Mesenchymal stem cell (in vitro differentiated cells and primary cell): ENCODE data around the gene PAX2.
A peak's percentile ranks its signal among the peaks of the same experiment; 100 is the strongest.

Source experiments
- DNase-seq: peaks from one replicate; pipeline ENCODE4 v3.0.0-alpha.2; 2013
- H2AFZ ChIP-seq: one replicate; pipeline ENCODE4 v1.6.1; 2013; ENCODE audit warnings: low read depth, mild to moderate bottlenecking, control low read depth, inconsistent platforms, low read length, moderate library complexity
- H2AK5ac ChIP-seq: 2 replicates; pipeline ENCODE4 v1.6.1; 2013; ENCODE audit warnings: low read length, moderate library complexity, mild to moderate bottlenecking, inconsistent platforms; ENCODE audit not compliant: severe bottlenecking
- H2BK120ac ChIP-seq: one replicate; pipeline ENCODE4 v1.6.1; 2013; ENCODE audit warnings: low read depth, mild to moderate bottlenecking, inconsistent platforms, low read length, moderate library complexity
- H2BK12ac ChIP-seq, 2 experiments: one replicate each; pipeline ENCODE4 v1.6.1; 2013; ENCODE audit warnings: inconsistent platforms in 2 of 2, low read length in 2 of 2, mild to moderate bottlenecking in 2 of 2, moderate library complexity in 2 of 2, control low read depth in 1 of 2
- H2BK15ac ChIP-seq: one replicate; pipeline ENCODE4 v1.6.1; 2013; ENCODE audit warnings: mild to moderate bottlenecking, low read depth, inconsistent platforms; ENCODE audit not compliant: poor library complexity, severe bottlenecking
- H2BK5ac ChIP-seq: 2 replicates; pipeline ENCODE4 v1.6.1; 2013; ENCODE audit warnings: low read depth, mild to moderate bottlenecking, low read length, control low read depth, inconsistent platforms; ENCODE audit not compliant: poor library complexity, severe bottlenecking
- H3K14ac ChIP-seq, 2 experiments: one replicate each; pipeline ENCODE4 v1.6.1; 2013; ENCODE audit warnings: inconsistent platforms in 2 of 2, low read length in 2 of 2, control low read depth in 1 of 2, mild to moderate bottlenecking in 1 of 2, moderate library complexity in 1 of 2
- H3K18ac ChIP-seq, 2 experiments: one replicate each; pipeline ENCODE4 v1.6.1; 2013; ENCODE audit warnings: inconsistent platforms in 2 of 2, low read length in 2 of 2, control low read depth in 1 of 2, low read depth in 1 of 2, mild to moderate bottlenecking in 1 of 2
- H3K23ac ChIP-seq, 2 experiments: one replicate each; pipeline ENCODE4 v1.6.1; 2013; ENCODE audit warnings: inconsistent platforms in 2 of 2, low read length in 2 of 2, mild to moderate bottlenecking in 2 of 2, moderate library complexity in 2 of 2, control low read depth in 1 of 2
- H3K27ac ChIP-seq: 2 replicates; pipeline ENCODE4 v1.5.1; 2013; ENCODE audit warnings: mild to moderate bottlenecking, moderate library complexity, low read length, control low read depth, inconsistent platforms; ENCODE audit not compliant: poor library complexity, severe bottlenecking
- H3K27me3 ChIP-seq, 2 experiments: 2 replicates each; pipeline versions ENCODE4 v1.6.1 to v1.7.0; 2013; ENCODE audit warnings: low read length in 2 of 2, mild to moderate bottlenecking in 2 of 2, moderate library complexity in 2 of 2, control low read depth in 1 of 2, inconsistent platforms in 1 of 2; ENCODE audit not compliant: control insufficient read depth in 1 of 2, insufficient read depth in 1 of 2
- H3K36me3 ChIP-seq, 2 experiments: 2 replicates each; pipeline versions ENCODE4 v1.6.1 to v1.7.0; 2013; ENCODE audit warnings: low read length in 2 of 2, control low read depth in 1 of 2, inconsistent platforms in 1 of 2, low read depth in 1 of 2, mild to moderate bottlenecking in 1 of 2; ENCODE audit not compliant: insufficient read depth in 2 of 2, control insufficient read depth in 1 of 2
- H3K4ac ChIP-seq, 2 experiments: one replicate each; pipeline ENCODE4 v1.6.1; 2013; ENCODE audit warnings: inconsistent platforms in 2 of 2, low read length in 2 of 2, mild to moderate bottlenecking in 2 of 2, moderate library complexity in 2 of 2, control low read depth in 1 of 2, low read depth in 1 of 2
- H3K4me1 ChIP-seq: 2 replicates; pipeline ENCODE4 v1.6.1; 2013; ENCODE audit warnings: low read depth, low read length, control low read depth; ENCODE audit not compliant: control insufficient read depth, insufficient read depth
- H3K4me2 ChIP-seq: 2 replicates; pipeline ENCODE4 v1.6.1; 2013; ENCODE audit warnings: low read length, mild to moderate bottlenecking, inconsistent platforms; ENCODE audit not compliant: poor library complexity, severe bottlenecking
- H3K4me3 ChIP-seq, 2 experiments: 2 replicates each; pipeline versions ENCODE4 v1.5.1 to v1.7.0; 2013; ENCODE audit warnings: low read length in 2 of 2, mild to moderate bottlenecking in 2 of 2, control low read depth in 1 of 2, low read depth in 1 of 2; ENCODE audit not compliant: insufficient read depth in 1 of 2
- H3K79me1 ChIP-seq: replicated peaks from 2 replicates; pipeline ENCODE4 v1.6.1; 2013; ENCODE audit warnings: mild to moderate bottlenecking, control low read depth, low read length, inconsistent platforms; ENCODE audit not compliant: poor library complexity, severe bottlenecking
- H3K9ac ChIP-seq: 2 replicates; pipeline ENCODE4 v1.7.0; 2013; ENCODE audit warnings: mild to moderate bottlenecking, low read length, moderate library complexity
- H3K9me3 ChIP-seq: 2 replicates; pipeline ENCODE4 v1.7.0; 2013; ENCODE audit warnings: mild to moderate bottlenecking, low read length; ENCODE audit not compliant: control insufficient read depth
- H4K8ac ChIP-seq: one replicate; pipeline ENCODE4 v1.6.1; 2013; ENCODE audit warnings: inconsistent platforms, mild to moderate bottlenecking, low read length, moderate library complexity
- H4K91ac ChIP-seq: one replicate; pipeline ENCODE4 v1.6.1; 2013; ENCODE audit warnings: mild to moderate bottlenecking, low read length, inconsistent platforms
- WGBS: methylation state at CpG from one replicate; pipeline ENCODE4 v1.1.7; 2013; ENCODE audit warnings: mixed read lengths; 5-methylcytosine and 5-hydroxymethylcytosine counted together

PAX2 gene

DNA sequence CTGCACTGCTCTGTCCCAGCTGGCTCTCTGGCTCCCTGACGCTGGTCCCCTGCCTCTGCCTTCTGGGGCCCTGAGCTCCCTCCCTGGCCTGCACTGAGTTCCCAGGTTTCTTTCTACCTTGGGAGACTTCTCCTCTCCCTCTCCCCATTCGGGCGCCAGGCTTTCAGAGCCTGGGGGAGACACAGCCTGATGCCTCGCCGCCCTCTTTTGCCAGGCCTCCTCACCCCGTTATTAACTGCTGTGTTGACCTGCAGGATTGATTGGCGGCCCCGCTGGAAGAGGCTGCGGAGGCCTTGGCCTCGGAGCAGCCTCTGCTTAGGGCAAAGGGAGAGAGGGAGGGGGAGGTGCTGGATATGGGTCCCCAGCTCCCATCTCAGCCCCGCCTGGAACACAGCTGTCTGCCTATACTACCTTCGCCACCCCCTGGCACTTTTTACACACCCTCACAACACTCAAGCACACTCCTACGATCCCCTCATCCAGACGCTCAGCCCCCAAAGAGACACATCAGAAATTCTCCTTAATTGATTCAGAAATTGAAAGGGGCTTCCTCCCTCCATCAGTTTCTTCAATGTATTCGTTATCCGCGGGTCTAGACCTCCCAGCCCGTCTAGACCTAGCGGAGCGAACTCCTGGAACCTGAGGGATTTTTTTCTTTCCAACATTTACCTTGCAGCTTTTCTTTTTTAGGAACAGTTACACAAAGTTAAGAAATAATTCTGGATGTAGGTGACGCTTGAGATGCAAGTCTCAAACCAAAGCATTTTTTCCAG is 7.1 kb upstream of the PAX2 start:
- no peak for DNase-seq
- H3K79me1 ChIP-seq = no peaks in the 10 kb centered on the region
- H2AFZ ChIP-seq = no peak overlapping the region
- no peak overlapping the region for H4K8ac ChIP-seq
- peaks cover 43% of the 10 kb centered on the region for H3K4me1 ChIP-seq
- 14% methylated on average over 16 of the region's 21 CpGs for WGBS
- no peak overlapping the region for H3K9ac ChIP-seq
- H3K27ac ChIP-seq = no peak overlapping the region
- no peak overlapping the region for H3K23ac ChIP-seq
- no peak overlapping the region for H4K91ac ChIP-seq
- H3K4me3 ChIP-seq = no peak overlapping the region
- no peak overlapping the region for H2BK12ac ChIP-seq
- H3K18ac ChIP-seq = no peak overlapping the region
- H3K9me3 ChIP-seq = peaks cover 5% of the 10 kb centered on the region
- H2BK15ac ChIP-seq = no peak overlapping the region
- peaks cover 88 to 98% of the 10 kb centered on the region in 2 experiments for H3K27me3 ChIP-seq
- no peak overlapping the region for H3K4me2 ChIP-seq
- no peaks in the 10 kb centered on the region for H3K36me3 ChIP-seq
- H2AK5ac ChIP-seq = no peak overlapping the region
- H2BK120ac ChIP-seq = no peak overlapping the region
- H2BK5ac ChIP-seq = no peak overlapping the region
- H3K14ac ChIP-seq = no peak overlapping the region
- H3K4ac ChIP-seq = no peak overlapping the region

DNA sequence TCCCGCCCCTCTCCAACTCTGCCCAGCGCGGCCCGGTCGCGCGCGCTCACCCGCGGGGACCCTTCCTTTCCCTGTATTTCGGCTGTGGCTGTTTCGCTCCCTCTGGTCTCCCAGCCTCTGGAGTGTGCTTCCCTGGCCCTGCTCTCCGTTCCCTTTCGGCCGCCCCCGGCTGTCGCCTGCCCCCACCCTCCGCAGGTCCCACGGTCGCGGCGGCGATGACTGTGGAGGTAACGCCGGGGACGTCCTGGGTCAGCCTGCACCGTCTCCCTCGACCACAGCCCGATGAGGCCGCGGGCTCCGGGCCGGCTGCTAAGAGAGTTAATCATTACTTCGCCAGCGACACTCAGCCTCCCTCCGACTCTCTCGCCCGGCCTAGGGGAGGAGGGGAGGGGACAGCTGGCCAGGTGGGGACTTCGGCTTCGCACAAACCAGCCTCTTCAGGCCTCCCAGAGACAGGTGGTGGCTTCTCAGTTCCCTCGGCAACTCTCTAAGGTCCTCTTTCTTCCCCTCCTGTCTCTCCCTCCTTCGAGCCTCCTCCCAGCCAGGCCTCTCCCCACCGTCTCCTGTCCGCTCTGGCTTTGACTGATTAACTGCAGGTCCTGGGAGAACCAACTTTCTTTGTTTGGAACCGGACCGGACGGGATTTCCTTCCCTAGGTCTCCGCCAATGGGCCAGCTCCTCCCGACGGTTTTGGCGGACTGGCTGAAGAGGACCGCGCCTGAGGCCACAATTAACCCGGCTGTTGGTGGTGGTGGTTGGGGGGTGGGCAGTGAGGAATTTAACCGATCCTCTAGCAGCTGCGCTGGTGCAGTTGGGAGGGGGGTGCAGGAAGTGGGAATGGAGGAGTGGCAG is 5.6 kb upstream of the PAX2 start:
- no peak overlapping the region for H4K8ac ChIP-seq
- no peak overlapping the region for H3K4ac ChIP-seq
- no peak overlapping the region for H3K27ac ChIP-seq
- no peak overlapping the region for H2BK120ac ChIP-seq
- H3K9ac ChIP-seq = no peak overlapping the region
- no peak overlapping the region for H2BK5ac ChIP-seq
- H2AFZ ChIP-seq = peak overlapping the region; percentile 24
- H2AK5ac ChIP-seq = no peak overlapping the region
- peaks cover 96 to 98% of the 10 kb centered on the region in 2 experiments for H3K27me3 ChIP-seq
- H3K4me1 ChIP-seq = peaks cover 50% of the 10 kb centered on the region
- no peak overlapping the region for H2BK15ac ChIP-seq
- H3K18ac ChIP-seq = no peak overlapping the region
- no peak overlapping the region for H2BK12ac ChIP-seq
- WGBS = 3% methylated on average over 44 of the region's 56 CpGs
- no peak for DNase-seq
- H3K23ac ChIP-seq = no peak overlapping the region
- H3K36me3 ChIP-seq = no peaks in the 10 kb centered on the region
- no peaks in the 10 kb centered on the region for H3K79me1 ChIP-seq
- H3K9me3 ChIP-seq = peaks cover 5% of the 10 kb centered on the region
- no peak overlapping the region for H4K91ac ChIP-seq
- peak overlapping the region in 1 of 2 experiments; percentile 8 for H3K4me3 ChIP-seq
- H3K14ac ChIP-seq = no peak overlapping the region
- H3K4me2 ChIP-seq = peak overlapping the region; percentile 48

DNA sequence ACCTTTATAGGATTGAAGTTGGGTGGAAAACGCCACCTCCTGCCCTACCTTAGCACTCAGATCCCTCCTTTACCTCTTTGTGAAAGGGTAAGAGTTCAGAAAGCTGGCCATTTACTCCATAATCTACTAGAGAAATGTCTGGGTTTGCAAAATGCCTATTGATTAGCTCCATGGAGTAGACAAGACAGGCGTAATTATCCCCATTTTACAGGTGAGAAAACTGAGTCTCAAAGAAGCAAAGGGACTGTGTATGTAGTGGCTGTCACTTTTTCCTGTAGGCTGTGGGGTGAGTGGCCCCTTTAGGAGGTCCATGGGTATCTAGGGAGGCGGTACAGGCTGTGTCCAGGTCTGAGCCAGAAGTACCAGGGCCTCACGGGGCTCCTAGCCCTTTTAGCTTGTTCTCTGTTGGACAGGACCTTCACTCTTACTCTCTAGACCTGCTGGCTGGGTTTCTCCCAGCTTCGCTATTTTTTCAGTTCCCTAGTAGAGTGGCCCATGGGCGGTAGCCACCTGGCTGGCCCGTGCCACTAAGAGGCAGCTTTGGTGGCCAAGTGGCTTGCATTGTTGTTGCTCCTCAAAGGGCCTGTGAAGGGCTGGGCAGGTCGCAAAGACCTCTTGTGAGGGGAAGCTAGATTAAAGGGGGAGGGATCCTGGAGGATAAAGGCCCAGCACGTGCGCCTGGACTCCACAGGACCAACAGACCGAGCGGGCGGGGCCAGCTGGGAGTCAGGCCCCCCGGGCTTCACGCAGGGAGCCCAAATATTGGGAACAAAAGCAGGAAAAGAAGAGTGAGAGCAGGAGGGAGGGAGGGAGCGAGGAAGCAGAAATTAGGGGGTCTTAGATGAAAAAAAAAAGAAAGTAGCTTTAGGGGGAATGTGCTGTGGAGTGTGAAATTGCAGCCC is 4.7 kb upstream of the PAX2 start:
- H4K91ac ChIP-seq = no peak overlapping the region
- H2BK15ac ChIP-seq = no peak overlapping the region
- peaks cover 5% of the 10 kb centered on the region for H3K9me3 ChIP-seq
- H3K27ac ChIP-seq = no peak overlapping the region
- H3K79me1 ChIP-seq = no peaks in the 10 kb centered on the region
- H3K23ac ChIP-seq = no peak overlapping the region
- H2AK5ac ChIP-seq = no peak overlapping the region
- H3K14ac ChIP-seq = no peak overlapping the region
- H3K4me3 ChIP-seq = no peak overlapping the region
- no peak overlapping the region for H3K4ac ChIP-seq
- H2BK5ac ChIP-seq = no peak overlapping the region
- H4K8ac ChIP-seq = no peak overlapping the region
- WGBS = 14% methylated on average over 14 of the region's 16 CpGs
- H3K27me3 ChIP-seq = peaks cover 91 to 97% of the 10 kb centered on the region in 2 experiments
- no peak for DNase-seq
- H3K18ac ChIP-seq = no peak overlapping the region
- no peak overlapping the region for H2AFZ ChIP-seq
- H3K36me3 ChIP-seq = no peaks in the 10 kb centered on the region
- H3K4me2 ChIP-seq = no peak overlapping the region
- H3K9ac ChIP-seq = no peak overlapping the region
- H2BK12ac ChIP-seq = no peak overlapping the region
- H3K4me1 ChIP-seq = peaks cover 51% of the 10 kb centered on the region
- H2BK120ac ChIP-seq = no peak overlapping the region
